Hepatocyte (in vitro differentiated cells): ENCODE results near the gene SH3BP4. TPM values are rescaled to one million over a fixed set of nuclear protein-coding genes. Genes with fewer than 3 reads are reported as not detected.

ENCODE experiments used
- DNase-seq: peaks from one replicate; pipeline ENCODE4 v3.0.0-alpha.2; 2016; ENCODE audit warnings: low spot score
- H2AFZ ChIP-seq: fragments of 200-600 bp; sonication (generic); 2 replicates; pipeline ENCODE4 v1.6.0; 2016; ENCODE audit warnings: antibody characterized with exemption, mild to moderate bottlenecking
- H3K27ac ChIP-seq: fragments of 200-600 bp; sonication (generic); 2 replicates; pipeline ENCODE4 v1.5.1; 2016; ENCODE audit warnings: mild to moderate bottlenecking
- H3K27me3 ChIP-seq: fragments of 200-600 bp; sonication (generic); 2 replicates; pipeline ENCODE4 v1.6.1; 2016
- H3K36me3 ChIP-seq: fragments of 200-600 bp; sonication (generic); replicated peaks from 2 replicates; pipeline ENCODE4 v1.5.1; 2016; ENCODE audit warnings: low read depth; ENCODE audit not compliant: insufficient read depth
- H3K4me1 ChIP-seq: fragments of 200-600 bp; sonication (generic); 2 replicates; pipeline ENCODE4 v1.5.1; 2016; ENCODE audit warnings: mild to moderate bottlenecking, moderate library complexity; ENCODE audit not compliant: insufficient read depth
- H3K4me2 ChIP-seq: fragments of 200-600 bp; sonication (generic); 2 replicates; pipeline ENCODE4 v1.6.0; 2016
- H3K4me3 ChIP-seq: fragments of 200-600 bp; sonication (generic); 2 replicates; pipeline ENCODE4 v1.5.1; 2016; ENCODE audit warnings: mild to moderate bottlenecking
- H3K79me2 ChIP-seq: fragments of 200-600 bp; sonication (generic); 2 replicates; pipeline ENCODE4 v1.6.0; 2017; ENCODE audit warnings: mild to moderate bottlenecking
- H3K9me2 ChIP-seq: fragments of 200-600 bp; sonication (generic); replicated peaks from 2 replicates; pipeline ENCODE4 v1.6.0; 2017; ENCODE audit warnings: mild to moderate bottlenecking; ENCODE audit not compliant: insufficient read depth
- H3K9me3 ChIP-seq: fragments of 200-600 bp; sonication (generic); 2 replicates; pipeline ENCODE4 v1.5.1; 2016; ENCODE audit warnings: low read depth, mild to moderate bottlenecking
- H4K20me1 ChIP-seq: fragments of 200-600 bp; sonication (generic); 2 replicates; pipeline ENCODE4 v1.6.0; 2016; ENCODE audit warnings: mild to moderate bottlenecking; ENCODE audit not compliant: insufficient read depth, poor library complexity, severe bottlenecking
- CTCF ChIP-seq: fragments of 200-600 bp; sonication (generic); IDR thresholded peaks from 2 replicates; pipeline ENCODE4 v1.5.1; 2016; ENCODE audit warnings: antibody characterized with exemption, mild to moderate bottlenecking; ENCODE audit not compliant: poor library complexity
- EZH2 ChIP-seq: fragments of 200-600 bp; sonication (generic); IDR thresholded peaks from 2 replicates; pipeline ENCODE4 v1.6.1; 2016; ENCODE audit warnings: antibody characterized with exemption, mild to moderate bottlenecking, borderline replicate concordance
- EZH2phosphoT487 ChIP-seq: fragments of 200-600 bp; sonication (generic); IDR thresholded peaks from one replicate; pipeline ENCODE4 v1.6.1; 2018; ENCODE audit warnings: antibody characterized with exemption, mild to moderate bottlenecking, low read depth, moderate library complexity; ENCODE audit not compliant: unreplicated experiment, severe bottlenecking
- WGBS: methylation state at CpG from one replicate; pipeline ENCODE4 v1.1.6; 2016; ENCODE audit warnings: low lambda C conversion rate; ENCODE audit errors: missing lambda C conversion rate; 5-methylcytosine and 5-hydroxymethylcytosine counted together
- polyA plus RNA-seq: library from polyadenylated mRNA; unstranded; fragments of >200 nt; fragmentation: Nextera tagmentation; extraction: Ambion mirVana; gene quantifications from 2 replicates; pipeline ENCODE4 v1.2.1, GENCODE V29; 2016
- total RNA-seq: library from RNA; depleted of rRNA; stranded (reverse); fragments of >200 nt; gene quantifications from 2 replicates; pipeline ENCODE4 v1.2.3, GENCODE V29; 2014

Gene SH3BP4
- total and polyA plus RNA-seq, 2 experiments from 2014 or later = 23.3 to 32.0 TPM

GRCh38 chr2:234967201-234967869 lies 15.5 kb downstream of the SH3BP4 start:
- Histone ChIP-seq H3K36me3 (no peaks in the 10 kb centered on the region), H3K79me2 (peaks cover 98% of the 10 kb centered on the region), H3K27me3 (no peaks in the 10 kb centered on the region), H3K4me3 (no peak overlapping the region), H3K4me2 (no peak overlapping the region), H3K9me3 (no peaks in the 10 kb centered on the region), H2AFZ (no peak overlapping the region), H4K20me1 (peaks cover 87% of the 10 kb centered on the region), H3K9me2 (no peaks in the 10 kb centered on the region), H3K27ac (no peak overlapping the region), H3K4me1 (peaks cover 35% of the 10 kb centered on the region)
- 96% methylated on average over 14 of the region's 14 CpGs for WGBS
- DNase-seq = no peak
- TF ChIP-seq EZH2phosphoT487 (no peak), EZH2 (no peak), CTCF (no peak)

GRCh38 chr2:234967870-234968208 lies 16.0 kb downstream of the SH3BP4 start:
- Histone ChIP-seq H2AFZ (no peak overlapping the region), H3K27ac (no peak overlapping the region), H3K9me3 (no peaks in the 10 kb centered on the region), H3K79me2 (peaks cover 98% of the 10 kb centered on the region), H3K4me3 (no peak overlapping the region), H4K20me1 (peaks cover 88% of the 10 kb centered on the region), H3K4me2 (no peak overlapping the region), H3K36me3 (no peaks in the 10 kb centered on the region), H3K4me1 (peaks cover 35% of the 10 kb centered on the region), H3K9me2 (no peaks in the 10 kb centered on the region), H3K27me3 (no peaks in the 10 kb centered on the region)
- TF ChIP-seq CTCF (no peak), EZH2phosphoT487 (no peak), EZH2 (no peak)
- DNase-seq = no peak
- 96% methylated on average over 5 of the region's 5 CpGs for whole genome bisulfite sequencing

DNA sequence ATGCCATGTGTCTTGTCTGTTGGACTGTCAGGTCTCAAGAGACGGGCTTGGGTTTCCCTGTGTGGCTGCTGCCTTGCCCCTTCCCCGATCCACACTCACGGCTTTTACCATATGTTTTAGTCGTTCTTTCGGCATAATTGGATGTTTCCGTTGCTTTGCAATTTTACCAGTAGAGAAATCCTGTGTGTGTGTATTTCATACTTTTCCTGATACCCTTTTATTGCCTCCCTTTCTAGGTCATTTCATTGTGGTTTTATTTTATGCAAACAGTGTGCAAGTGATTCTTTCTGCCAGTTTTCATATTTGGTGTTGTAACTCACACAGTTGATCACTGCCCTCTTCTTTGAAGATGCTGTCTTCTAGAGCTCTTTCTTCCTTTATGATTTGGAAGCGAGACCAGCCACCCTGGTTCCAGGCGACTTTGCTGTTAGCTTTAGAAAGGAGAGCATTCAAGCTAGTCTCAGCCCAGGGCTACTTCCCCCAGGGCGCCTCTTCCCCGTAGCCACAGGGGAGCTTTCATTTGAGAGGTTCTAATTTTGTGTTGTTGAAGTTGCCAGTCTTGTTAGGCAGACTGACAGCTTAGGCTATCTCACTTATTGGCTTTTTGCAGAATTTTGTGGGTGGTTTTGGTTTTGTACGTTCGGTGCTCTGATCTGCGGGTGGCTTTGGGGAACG lies 17.0 kb downstream of the SH3BP4 start:
- TF ChIP-seq EZH2phosphoT487 (no peak), EZH2 (no peak), CTCF (no peak)

More for the DNA sequence above, 17.0 kb downstream of the SH3BP4 start:
- Histone ChIP-seq H3K4me1 (peaks cover 35% of the 10 kb centered on the region), H3K27me3 (no peaks in the 10 kb centered on the region), H4K20me1 (peaks cover 88% of the 10 kb centered on the region), H3K36me3 (no peaks in the 10 kb centered on the region), H3K4me2 (peak overlapping the region; percentile 16), H3K4me3 (no peak overlapping the region), H3K79me2 (peaks cover 98% of the 10 kb centered on the region), H3K9me3 (no peaks in the 10 kb centered on the region), H3K9me2 (no peaks in the 10 kb centered on the region), H2AFZ (no peak overlapping the region), H3K27ac (no peak overlapping the region)
- no peak for DNase-seq
- WGBS = 64% methylated on average over 14 of the region's 14 CpGs
